Measurements from ENCODE around the gene CASKIN1. TPM values are rescaled to one million over a fixed set of nuclear protein-coding genes. Genes with fewer than 3 reads are reported as not detected.
A peak's percentile ranks its signal among the peaks of the same experiment; 100 is the strongest.

The CASKIN1 gene
- 0.04 TPM for total RNA-seq (2013)
- not detected for polyA plus RNA-seq
- under 0.01 and 1.1 TPM in 2 replicates for polyA minus RNA-seq
- total RNA-seq: 0 to 2.2 (median 0.07) reads per million in 11 experiments

- no peak within 1 kb of the TSS for H2AFZ ChIP-seq (ENCODE audit: insufficient read depth, low read depth, low read length, poor library complexity, severe bottlenecking)
- peak; percentile 10 to 31 (median 27) for DNase-seq
- H3K36me3 ChIP-seq (replicated peaks in 1 of 2; ENCODE audit: control insufficient read depth in 1 of 2, insufficient read depth in 2 of 2, low read length in 2 of 2): no peaks in the 10 kb centered on the region
- TF ChIP-seq, protein P1, sequence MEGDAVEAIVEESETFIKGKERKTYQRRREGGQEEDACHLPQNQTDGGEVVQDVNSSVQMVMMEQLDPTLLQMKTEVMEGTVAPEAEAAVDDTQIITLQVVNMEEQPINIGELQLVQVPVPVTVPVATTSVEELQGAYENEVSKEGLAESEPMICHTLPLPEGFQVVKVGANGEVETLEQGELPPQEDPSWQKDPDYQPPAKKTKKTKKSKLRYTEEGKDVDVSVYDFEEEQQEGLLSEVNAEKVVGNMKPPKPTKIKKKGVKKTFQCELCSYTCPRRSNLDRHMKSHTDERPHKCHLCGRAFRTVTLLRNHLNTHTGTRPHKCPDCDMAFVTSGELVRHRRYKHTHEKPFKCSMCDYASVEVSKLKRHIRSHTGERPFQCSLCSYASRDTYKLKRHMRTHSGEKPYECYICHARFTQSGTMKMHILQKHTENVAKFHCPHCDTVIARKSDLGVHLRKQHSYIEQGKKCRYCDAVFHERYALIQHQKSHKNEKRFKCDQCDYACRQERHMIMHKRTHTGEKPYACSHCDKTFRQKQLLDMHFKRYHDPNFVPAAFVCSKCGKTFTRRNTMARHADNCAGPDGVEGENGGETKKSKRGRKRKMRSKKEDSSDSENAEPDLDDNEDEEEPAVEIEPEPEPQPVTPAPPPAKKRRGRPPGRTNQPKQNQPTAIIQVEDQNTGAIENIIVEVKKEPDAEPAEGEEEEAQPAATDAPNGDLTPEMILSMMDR (IDR thresholded peaks at IDR 0.05): no peak
- no peak within 1 kb of the TSS for H3K4me3 ChIP-seq (replicated peaks in 1 of 3; ENCODE audit: low read depth in 2 of 3, low read length in 3 of 3)
- WGBS (ENCODE audit: insufficient coverage): under 1% methylated on average over 99 of the region's 129 CpGs
- H3K36me3 Mint-ChIP-seq: no peaks in the 10 kb centered on the region
- H4K20me1 ChIP-seq (ENCODE audit: insufficient read depth, low read length): no peaks in the 10 kb centered on the region
- no peak within 1 kb of the TSS for H3K27ac Mint-ChIP-seq
- peaks cover 53 to 79% (median 60%) of the 10 kb centered on the region in 3 donors for H3K27me3 Mint-ChIP-seq (ENCODE audit: low read depth in 3 of 3)
- H3K27ac ChIP-seq (ENCODE audit: low read depth in 1 of 2, low read length in 2 of 2): no peak within 1 kb of the TSS
- H3K9me3 Mint-ChIP-seq: peaks cover 0 to 13% (median 4%) of the 10 kb centered on the region in 7 donors
- no peak within 1 kb of the TSS for H3K9ac ChIP-seq (ENCODE audit: insufficient read depth, low read length, poor library complexity, severe bottlenecking)
- peaks cover 35 to 54% of the 10 kb centered on the region in 2 donors for H3K27me3 ChIP-seq (ENCODE audit: control insufficient read depth in 2 of 2, insufficient read depth in 2 of 2, low read length in 2 of 2)
- H3K4me1 Mint-ChIP-seq: peaks cover 4% of the 10 kb centered on the region
- peaks cover 3 to 7% of the 10 kb centered on the region in 2 donors for H3K4me1 ChIP-seq (ENCODE audit: control insufficient read depth in 1 of 2, insufficient read depth in 2 of 2, low read length in 2 of 2)
- H3K79me2 ChIP-seq (ENCODE audit: insufficient read depth, low read length): no peaks in the 10 kb centered on the region
- peak within 1 kb of the TSS; percentile 27 to 76 for H3K4me3 Mint-ChIP-seq
- intact Hi-C loops (cut with micrococcal nuclease): loop anchor here in 1 of 2 donors (5.0 kb wide), 1 partner anchor 56 kb away; the partner anchor contains the start of gene ECI1
- peak within 1 kb of the TSS; percentile 22 for H3K4me2 ChIP-seq (replicated peaks; ENCODE audit: extremely low read depth, low read length, poor library complexity, severe bottlenecking)
- peaks cover 0 to 7% of the 10 kb centered on the region in 2 donors for H3K9me3 ChIP-seq (replicated peaks in 1 of 2; ENCODE audit: control insufficient read depth in 1 of 2, insufficient read depth in 1 of 2, low read length in 2 of 2)
Measured at GRCh38 chr16:2196162-2196980, at the start of gene CASKIN1. TSS of gene CASKIN1 (minus strand) at chr16:2196605. CDS start at chr16:2196432, 173 bp downstream.

- Histone ChIP-seq H2AFZ (ENCODE audit: insufficient read depth, low read depth, low read length, poor library complexity, severe bottlenecking) (no peak overlapping the region), H3K9me3 (replicated peaks in 1 of 2; ENCODE audit: control insufficient read depth in 1 of 2, insufficient read depth in 1 of 2, low read length in 2 of 2) (no peaks in the 10 kb centered on the region), H3K4me2 (replicated peaks; ENCODE audit: extremely low read depth, low read length, poor library complexity, severe bottlenecking) (no peak overlapping the region), H3K36me3 (replicated peaks in 1 of 2; ENCODE audit: control insufficient read depth in 1 of 2, insufficient read depth in 2 of 2, low read length in 2 of 2) (peaks cover 47 to 48% of the 10 kb centered on the region in 2 donors), H3K4me1 (ENCODE audit: control insufficient read depth in 1 of 2, insufficient read depth in 2 of 2, low read length in 2 of 2) (peaks cover 2 to 3% of the 10 kb centered on the region in 2 donors), H3K79me2 (ENCODE audit: insufficient read depth, low read length) (peaks cover 10% of the 10 kb centered on the region), H3K4me3 (replicated peaks in 1 of 3; ENCODE audit: low read depth in 2 of 3, low read length in 3 of 3) (no peak overlapping the region), H4K20me1 (ENCODE audit: insufficient read depth, low read length) (no peaks in the 10 kb centered on the region), H3K27me3 (ENCODE audit: control insufficient read depth in 2 of 2, insufficient read depth in 2 of 2, low read length in 2 of 2) (no peaks in the 10 kb centered on the region), H3K27ac (ENCODE audit: low read depth in 1 of 2, low read length in 2 of 2) (no peak overlapping the region), H3K9ac (ENCODE audit: insufficient read depth, low read length, poor library complexity, severe bottlenecking) (no peak overlapping the region)
- intact Hi-C loops (cut with micrococcal nuclease): loop anchor here in 1 of 2 donors (10.0 kb wide), 1 partner anchor 240 kb away; the partner anchor contains the start of gene ZNF598
- Mint-ChIP-seq H3K4me3 (no peak overlapping the region), H3K36me3 (peaks cover 35 to 70% of the 10 kb centered on the region in 2 donors), H3K9me3 (peaks cover 0 to 3% (median 0%) of the 10 kb centered on the region in 7 donors), H3K4me1 (peaks cover 5% of the 10 kb centered on the region), H3K27ac (peak overlapping the region in 2 of 7 donors; percentile 46 to 62), H3K27me3 (ENCODE audit: low read depth in 3 of 3) (peaks cover 0 to 2% (median 0%) of the 10 kb centered on the region in 3 donors)
- whole genome bisulfite sequencing (ENCODE audit: insufficient coverage): 97% methylated on average over 30 of the region's 30 CpGs
- TF ChIP-seq, protein P1 (IDR thresholded peaks at IDR 0.05): no peak
- no peak for DNase-seq
Measured at GRCh38 chr16:2244926-2245795, 48.8 kb upstream of the CASKIN1 start.

Measured in CD14-positive monocyte (primary cell).